Measurements from ENCODE around the gene UBE3C.

UBE3C gene

DNA sequence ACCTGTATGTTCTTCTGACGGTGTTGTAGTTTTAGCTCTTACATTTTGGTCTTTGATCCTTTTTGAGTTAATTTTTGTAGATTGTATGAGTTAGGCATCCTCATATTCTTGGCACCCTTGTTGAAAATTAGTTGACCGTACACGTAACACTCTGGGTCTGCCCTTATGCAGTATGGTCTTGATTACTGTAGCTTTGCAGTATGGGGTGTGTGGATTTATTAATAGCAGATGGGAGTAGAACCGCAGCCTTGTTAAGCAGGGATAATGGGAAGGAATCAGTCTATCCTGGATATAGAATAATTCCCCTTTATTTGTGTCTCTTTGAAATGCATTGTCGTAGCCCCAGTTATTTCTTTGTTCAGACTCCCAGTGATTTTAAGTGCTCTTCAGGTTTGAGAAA is 95.5 kb downstream of the UBE3C start:
- no peak for TF ChIP-seq REST (IDR thresholded peaks at IDR 0.05; ENCODE audit: insufficient read depth in 1 of 2, low read depth in 2 of 2, low read length in 2 of 2)

DNA sequence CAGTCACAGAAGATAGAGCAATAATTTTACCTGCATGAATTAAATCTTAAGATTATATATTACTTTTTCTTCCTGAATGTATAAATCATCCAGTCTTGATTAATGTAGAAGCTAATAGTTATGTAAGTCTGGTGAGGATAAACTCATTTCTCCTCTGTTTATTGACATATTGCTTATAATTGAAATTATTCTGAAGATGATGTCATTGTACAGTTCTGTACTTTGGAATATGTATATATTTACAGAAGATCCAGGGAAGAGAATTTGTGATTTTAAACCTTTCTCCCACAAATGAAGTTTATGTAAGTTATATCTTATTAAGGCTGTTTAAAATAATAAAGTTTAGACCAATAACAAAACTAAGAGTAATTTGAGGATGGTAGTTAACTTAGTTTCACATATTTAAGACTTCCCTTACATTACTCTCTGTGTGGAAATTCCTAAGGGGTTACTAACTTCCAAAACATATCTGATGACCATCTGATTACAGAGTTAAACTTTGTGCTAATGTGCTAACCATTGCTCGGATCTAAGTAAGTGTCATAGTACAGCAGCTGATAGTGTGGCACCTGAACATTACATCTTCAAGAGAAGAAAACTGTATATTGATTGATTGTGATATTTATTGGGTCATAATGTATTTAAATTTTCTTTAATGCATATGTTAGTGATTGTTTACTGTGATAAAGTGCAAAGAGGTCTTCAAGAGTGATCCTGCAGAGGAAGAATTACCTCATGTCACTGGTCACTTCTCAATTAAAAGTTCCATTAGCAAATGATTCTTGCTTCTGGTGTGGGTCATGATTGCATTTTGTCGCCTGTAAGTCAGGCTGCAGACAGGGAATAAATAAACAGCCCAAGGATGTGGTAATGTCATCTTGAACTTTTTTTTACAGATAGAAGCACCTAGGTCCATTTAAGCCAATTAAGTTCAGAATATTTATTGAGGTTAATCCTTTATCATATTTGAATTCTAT is 96.9 kb downstream of the UBE3C start:
- TF ChIP-seq TAF1 (IDR thresholded peaks at IDR 0.05; ENCODE audit: borderline replicate concordance, insufficient read depth, low read length) (no peak), FOXP2 (optimal IDR thresholded peaks at IDR 0.05; ENCODE audit: borderline replicate concordance, extremely low read depth, extremely low read length, insufficient read depth) (no peak), POLR2AphosphoS5 (IDR thresholded peaks at IDR 0.05; ENCODE audit: low read depth, low read length) (no peak), REST (IDR thresholded peaks at IDR 0.05; ENCODE audit: insufficient read depth in 1 of 2, low read depth in 2 of 2, low read length in 2 of 2) (no peak), SIN3A (IDR thresholded peaks at IDR 0.05; ENCODE audit: borderline replicate concordance, insufficient read depth, low read length) (no peak)

- TF ChIP-seq REST (IDR thresholded peaks at IDR 0.05; ENCODE audit: insufficient read depth in 1 of 2, low read depth in 2 of 2, low read length in 2 of 2): no peak
- TF ChIP-seq FOXP2 (optimal IDR thresholded peaks at IDR 0.05; ENCODE audit: borderline replicate concordance, extremely low read depth, extremely low read length, insufficient read depth): no peak
- TF ChIP-seq SIN3A (IDR thresholded peaks at IDR 0.05; ENCODE audit: borderline replicate concordance, insufficient read depth, low read length): no peak
- TF ChIP-seq TAF1 (IDR thresholded peaks at IDR 0.05; ENCODE audit: borderline replicate concordance, insufficient read depth, low read length): no peak
- no peak for TF ChIP-seq POLR2AphosphoS5 (IDR thresholded peaks at IDR 0.05; ENCODE audit: low read depth, low read length)
These were observed 99.4 kb downstream of the UBE3C start for GRCh38 chr7:157238087-157238486.

- TF ChIP-seq TAF1 (IDR thresholded peaks at IDR 0.05; ENCODE audit: borderline replicate concordance, insufficient read depth, low read length) (no peak), FOXP2 (optimal IDR thresholded peaks at IDR 0.05; ENCODE audit: borderline replicate concordance, extremely low read depth, extremely low read length, insufficient read depth) (no peak), SIN3A (IDR thresholded peaks at IDR 0.05; ENCODE audit: borderline replicate concordance, insufficient read depth, low read length) (no peak), REST (IDR thresholded peaks at IDR 0.05; ENCODE audit: insufficient read depth in 1 of 2, low read depth in 2 of 2, low read length in 2 of 2) (no peak), POLR2AphosphoS5 (IDR thresholded peaks at IDR 0.05; ENCODE audit: low read depth, low read length) (no peak)
These were observed 101.0 kb downstream of the UBE3C start for GRCh38 chr7:157239571-157240270.
